H9 (cell line): Measurements from ENCODE around the gene DCHS2. TPM values are rescaled to one million over a fixed set of nuclear protein-coding genes. Genes with fewer than 3 reads are reported as not detected.

ENCODE experiments used
- DNase-seq: peaks from one replicate; pipeline ENCODE4 v3.0.0-alpha.2; 2017
- H2AFZ ChIP-seq: one replicate; pipeline ENCODE4 v1.6.1; 2013; ENCODE audit warnings: mild to moderate bottlenecking, low read length, control low read depth, moderate library complexity
- H2AK5ac ChIP-seq: 2 replicates; pipeline ENCODE4 v1.6.1; 2013; ENCODE audit warnings: low read length, control low read depth, mixed read lengths; ENCODE audit not compliant: insufficient read length
- H2BK120ac ChIP-seq: one replicate; pipeline ENCODE4 v1.6.1; 2013; ENCODE audit warnings: low read depth, mild to moderate bottlenecking, low read length, control low read depth, inconsistent platforms; ENCODE audit not compliant: poor library complexity, severe bottlenecking
- H2BK12ac ChIP-seq: 2 replicates; pipeline ENCODE4 v1.6.1; 2013; ENCODE audit warnings: low read length, control low read depth, mixed read lengths, low read depth; ENCODE audit not compliant: insufficient read length
- H2BK15ac ChIP-seq: 2 replicates; pipeline ENCODE4 v1.6.1; 2013; ENCODE audit warnings: low read depth, low read length, control low read depth
- H2BK20ac ChIP-seq: one replicate; pipeline ENCODE4 v1.6.1; 2013; ENCODE audit warnings: low read depth, mild to moderate bottlenecking, low read length, control low read depth, inconsistent platforms; ENCODE audit not compliant: poor library complexity, severe bottlenecking
- H2BK5ac ChIP-seq: 2 replicates; pipeline ENCODE4 v1.6.1; 2013; ENCODE audit warnings: low read length, control low read depth, mixed read lengths; ENCODE audit not compliant: insufficient read length
- H3K14ac ChIP-seq: 2 replicates; pipeline ENCODE4 v1.6.1; 2013; ENCODE audit warnings: low read length, control low read depth; ENCODE audit not compliant: insufficient read depth
- H3K18ac ChIP-seq: 2 replicates; pipeline ENCODE4 v1.6.1; 2013; ENCODE audit warnings: low read depth, mild to moderate bottlenecking, mixed read lengths, low read length, control low read depth; ENCODE audit not compliant: insufficient read length
- H3K23ac ChIP-seq: 2 replicates; pipeline ENCODE4 v1.6.1; 2013; ENCODE audit warnings: low read length, control low read depth, mixed read lengths, low read depth; ENCODE audit not compliant: insufficient read length
- H3K23me2 ChIP-seq: 2 replicates; pipeline ENCODE4 v1.6.1; 2013; ENCODE audit warnings: low read depth, mild to moderate bottlenecking, mixed read lengths, low read length, control low read depth; ENCODE audit not compliant: insufficient read length, poor library complexity, severe bottlenecking
- H3K27ac ChIP-seq: 2 replicates; pipeline ENCODE4 v1.5.1; 2013; ENCODE audit warnings: low read length, control low read depth, mixed read lengths, low read depth; ENCODE audit not compliant: insufficient read length
- H3K27me3 ChIP-seq: 2 replicates; pipeline ENCODE4 v1.6.1; 2013; ENCODE audit warnings: low read length, control low read depth, inconsistent platforms; ENCODE audit not compliant: insufficient read depth
- H3K4ac ChIP-seq: 2 replicates; pipeline ENCODE4 v1.6.1; 2013; ENCODE audit warnings: low read depth, mild to moderate bottlenecking, control low read depth, inconsistent platforms, low read length, moderate library complexity
- H3K4me1 ChIP-seq: 2 replicates; pipeline ENCODE4 v1.6.1; 2013; ENCODE audit warnings: low read length, control low read depth, inconsistent platforms; ENCODE audit not compliant: insufficient read depth
- H3K4me2 ChIP-seq: 2 replicates; pipeline ENCODE4 v1.6.1; 2013; ENCODE audit warnings: low read length, control low read depth, mixed read lengths; ENCODE audit not compliant: insufficient read length, insufficient read depth
- H3K56ac ChIP-seq: 2 replicates; pipeline ENCODE4 v1.6.1; 2013; ENCODE audit warnings: low read depth, mild to moderate bottlenecking, mixed read lengths, low read length, control low read depth; ENCODE audit not compliant: insufficient read length
- H3K79me1 ChIP-seq: 2 replicates; pipeline ENCODE4 v1.6.1; 2013; ENCODE audit warnings: low read depth, mild to moderate bottlenecking, moderate library complexity, low read length, control low read depth, inconsistent platforms; ENCODE audit not compliant: insufficient read depth, poor library complexity, severe bottlenecking
- H3K79me2 ChIP-seq: 2 replicates; pipeline ENCODE4 v1.6.1; 2013; ENCODE audit warnings: low read length, control low read depth, inconsistent platforms; ENCODE audit not compliant: insufficient read depth
- H3K9ac ChIP-seq: 2 replicates; pipeline ENCODE4 v1.6.1; 2013; ENCODE audit warnings: low read length, control low read depth, mixed read lengths; ENCODE audit not compliant: insufficient read length; ENCODE audit errors: extremely low read depth
- H3K9me3 ChIP-seq: one replicate; pipeline ENCODE4 v1.6.1; 2013; ENCODE audit warnings: low read depth, low read length, inconsistent platforms; ENCODE audit not compliant: control insufficient read depth
- H3T11ph ChIP-seq: one replicate; pipeline ENCODE4 v1.6.1; 2013; ENCODE audit warnings: mild to moderate bottlenecking, low read length, control low read depth, inconsistent platforms
- H4K20me1 ChIP-seq: one replicate; pipeline ENCODE4 v1.6.1; 2013; ENCODE audit not compliant: control insufficient read depth, insufficient read length, insufficient read depth
- H4K5ac ChIP-seq: 2 replicates; pipeline ENCODE4 v1.6.1; 2013; ENCODE audit warnings: low read depth, mild to moderate bottlenecking, mixed read lengths, low read length, control low read depth; ENCODE audit not compliant: insufficient read length
- H4K8ac ChIP-seq: replicated peaks from 2 replicates; pipeline ENCODE4 v1.6.1; 2013; ENCODE audit warnings: low read length, control low read depth, mixed read lengths, low read depth; ENCODE audit not compliant: insufficient read length
- H4K91ac ChIP-seq: 2 replicates; pipeline ENCODE4 v1.6.1; 2013; ENCODE audit warnings: low read depth, mild to moderate bottlenecking, moderate library complexity, mixed read lengths, low read length, control low read depth; ENCODE audit not compliant: insufficient read length
- H3K27ac Mint-ChIP-seq, 3 experiments: 2 replicates in 2 of 3; 3 replicates in 1 of 3; pipeline ENCODE4 v1.8.0; 2020 to 2021; ENCODE audit warnings: mixed read lengths in 3 of 3, mild to moderate bottlenecking in 1 of 3, moderate library complexity in 1 of 3
- H3K27me3 Mint-ChIP-seq: 2 replicates; pipeline ENCODE4 v1.8.0; 2021; ENCODE audit warnings: low read depth, mild to moderate bottlenecking, moderate library complexity, mixed read lengths
- H3K36me3 Mint-ChIP-seq, 3 experiments: 2 replicates in 2 of 3; 3 replicates in 1 of 3; pipeline ENCODE4 v1.8.0; 2020 to 2021; ENCODE audit warnings: low read depth in 3 of 3, mixed read lengths in 3 of 3; ENCODE audit not compliant: insufficient read depth in 1 of 3
- H3K4me1 Mint-ChIP-seq, 2 experiments: 2 replicates each; pipeline ENCODE4 v1.8.0; 2020; ENCODE audit warnings: mixed read lengths in 2 of 2
- H3K4me3 Mint-ChIP-seq, 2 experiments: 2 replicates in 1 of 2; 3 replicates in 1 of 2; pipeline ENCODE4 v1.8.0; 2020 to 2021; ENCODE audit warnings: mild to moderate bottlenecking in 2 of 2, mixed read lengths in 2 of 2, moderate library complexity in 1 of 2
- H3K9me3 Mint-ChIP-seq, 2 experiments: 2 replicates in 1 of 2; 3 replicates in 1 of 2; pipeline ENCODE4 v1.8.0; 2020; ENCODE audit warnings: mild to moderate bottlenecking in 2 of 2, mixed read lengths in 2 of 2, moderate library complexity in 1 of 2
- total RNA-seq: library from RNA; stranded (reverse); gene quantifications from 2 replicates; pipeline ENCODE4 v1.2.1, GENCODE V29; 2021
- TF ChIP-seq, protein P1 (sequence below): fragments of 200-600 bp; sonication (generic); conservative IDR thresholded peaks from 3 replicates; pipeline ENCODE4 v1.8.0; 2021; ENCODE audit warnings: antibody characterized with exemption, mild to moderate bottlenecking

The DCHS2 gene
- total RNA-seq, 1 experiment from 2014 or later: 0.57 TPM

- no peaks in the 10 kb centered on the region for H3K27me3 Mint-ChIP-seq
- Histone ChIP-seq H3K79me1 (no peaks in the 10 kb centered on the region), H3K14ac (no peak overlapping the region), H3K4ac (no peak overlapping the region), H3K56ac (no peak overlapping the region), H2AK5ac (no peak overlapping the region), H3T11ph (no peak overlapping the region), H3K23ac (no peak overlapping the region), H4K5ac (no peak overlapping the region), H3K79me2 (no peaks in the 10 kb centered on the region), H2BK12ac (no peak overlapping the region), H3K27me3 (no peaks in the 10 kb centered on the region), H3K4me2 (no peak overlapping the region), H2AFZ (no peak overlapping the region), H3K9ac (no peak overlapping the region), H2BK15ac (no peak overlapping the region), H2BK20ac (no peak overlapping the region), H3K18ac (no peak overlapping the region), H3K4me1 (no peaks in the 10 kb centered on the region), H2BK5ac (no peak overlapping the region), H3K23me2 (no peaks in the 10 kb centered on the region), H3K27ac (no peak overlapping the region), H4K20me1 (no peaks in the 10 kb centered on the region), H4K91ac (no peak overlapping the region), H4K8ac (no peak overlapping the region), H2BK120ac (no peak overlapping the region), H3K9me3 (no peaks in the 10 kb centered on the region)
- H3K36me3 Mint-ChIP-seq: 0 out of 7 replicates have a peak, but pooled peaks cover 0 to 1% (median 0%) of the 10 kb centered on the region in 3 experiments
- H3K27ac Mint-ChIP-seq: no peak overlapping the region
- no peaks in the 10 kb centered on the region for H3K9me3 Mint-ChIP-seq
- H3K4me3 Mint-ChIP-seq: no peak overlapping the region
- H3K4me1 Mint-ChIP-seq: peaks cover 7 to 8% of the 10 kb centered on the region in 2 experiments
- TF ChIP-seq, protein P1, sequence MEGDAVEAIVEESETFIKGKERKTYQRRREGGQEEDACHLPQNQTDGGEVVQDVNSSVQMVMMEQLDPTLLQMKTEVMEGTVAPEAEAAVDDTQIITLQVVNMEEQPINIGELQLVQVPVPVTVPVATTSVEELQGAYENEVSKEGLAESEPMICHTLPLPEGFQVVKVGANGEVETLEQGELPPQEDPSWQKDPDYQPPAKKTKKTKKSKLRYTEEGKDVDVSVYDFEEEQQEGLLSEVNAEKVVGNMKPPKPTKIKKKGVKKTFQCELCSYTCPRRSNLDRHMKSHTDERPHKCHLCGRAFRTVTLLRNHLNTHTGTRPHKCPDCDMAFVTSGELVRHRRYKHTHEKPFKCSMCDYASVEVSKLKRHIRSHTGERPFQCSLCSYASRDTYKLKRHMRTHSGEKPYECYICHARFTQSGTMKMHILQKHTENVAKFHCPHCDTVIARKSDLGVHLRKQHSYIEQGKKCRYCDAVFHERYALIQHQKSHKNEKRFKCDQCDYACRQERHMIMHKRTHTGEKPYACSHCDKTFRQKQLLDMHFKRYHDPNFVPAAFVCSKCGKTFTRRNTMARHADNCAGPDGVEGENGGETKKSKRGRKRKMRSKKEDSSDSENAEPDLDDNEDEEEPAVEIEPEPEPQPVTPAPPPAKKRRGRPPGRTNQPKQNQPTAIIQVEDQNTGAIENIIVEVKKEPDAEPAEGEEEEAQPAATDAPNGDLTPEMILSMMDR: no peak
- no peak for DNase-seq
Measured at GRCh38 chr4:154454710-154455109, 36.9 kb downstream of the DCHS2 start.
